Esophagus muscularis mucosa (tissue), 3 donors: ENCODE measurements around the gene C1QTNF9.

Source experiments
- CTCF ChIP-seq, 3 experiments: fragments of 200-600 bp in 2 of 3; fragments of 450-650 bp in 1 of 3; sonication (generic) in 2 of 3; IDR thresholded peaks; one replicate each; pipeline ENCODE4 v1.5.1; 2017 to 2019; ENCODE audit warnings: antibody characterized with exemption in 3 of 3, mild to moderate bottlenecking in 2 of 3, moderate library complexity in 1 of 3
- POLR2A ChIP-seq: fragments of 450-650 bp; IDR thresholded peaks from one replicate; pipeline ENCODE4 v1.6.1; 2017; ENCODE audit warnings: antibody characterized with exemption, moderate library complexity, mild to moderate bottlenecking, low read depth

- TF ChIP-seq CTCF (IDR thresholded peaks at IDR 0.05): no peak
- TF ChIP-seq POLR2A: no peak
Measured at GRCh38 chr13:24271601-24272451, 37.6 kb upstream of the C1QTNF9 start.
